DND-41 (cell line): ENCODE results near the gene MNT.

Experiments
- ATAC-seq: fragments of 200-7000 bp; cut with Tn5 transposase; 3 replicates; pipeline ENCODE4 v1.9.1; 2021; ENCODE audit warnings: low read depth; ENCODE audit not compliant: insufficient read depth
- DNase-seq: peaks from one replicate; pipeline ENCODE4 v3.0.0-alpha.2; 2020
- H2AFZ ChIP-seq: 2 replicates; pipeline ENCODE4 v1.6.0; 2012; ENCODE audit warnings: low read depth, low read length
- H3K27ac ChIP-seq: 2 replicates; pipeline ENCODE4 v1.5.1; 2012; ENCODE audit warnings: low read length, inconsistent platforms
- H3K27me3 ChIP-seq: fragments of 200-600 bp; sonication (generic); 2 replicates; pipeline ENCODE4 v1.6.0; 2012; ENCODE audit warnings: low read length, mild to moderate bottlenecking, inconsistent platforms; ENCODE audit not compliant: insufficient read depth, poor library complexity
- H3K36me3 ChIP-seq: 2 replicates; pipeline ENCODE4 v1.5.1; 2012; ENCODE audit warnings: low read length, inconsistent platforms; ENCODE audit not compliant: insufficient read depth
- H3K4me1 ChIP-seq: 2 replicates; pipeline ENCODE4 v1.5.1; 2012; ENCODE audit warnings: mild to moderate bottlenecking, low read length; ENCODE audit not compliant: insufficient read depth
- H3K4me2 ChIP-seq: 2 replicates; pipeline ENCODE4 v1.6.0; 2012; ENCODE audit warnings: mild to moderate bottlenecking, moderate library complexity, low read length, inconsistent platforms; ENCODE audit not compliant: insufficient read depth
- H3K4me3 ChIP-seq, 2 experiments: fragments of 200-600 bp in 1 of 2; shearing (Covaris generic) in 1 of 2; 2 replicates each; pipeline ENCODE4 v1.5.1; 2012 to 2016; ENCODE audit warnings: inconsistent platforms in 2 of 2, low read length in 2 of 2, mild to moderate bottlenecking in 2 of 2, low read depth in 1 of 2, moderate library complexity in 1 of 2
- H3K79me2 ChIP-seq: 2 replicates; pipeline ENCODE4 v1.6.0; 2012; ENCODE audit warnings: low read length, inconsistent platforms; ENCODE audit not compliant: insufficient read depth
- H3K9ac ChIP-seq: 2 replicates; pipeline ENCODE4 v1.6.0; 2012; ENCODE audit warnings: low read depth, mild to moderate bottlenecking, inconsistent platforms, low read length, moderate library complexity
- H3K9me3 ChIP-seq: 2 replicates; pipeline ENCODE4 v1.5.1; 2012; ENCODE audit warnings: low read length, moderate library complexity, mild to moderate bottlenecking, inconsistent platforms; ENCODE audit not compliant: insufficient read depth, severe bottlenecking
- H4K20me1 ChIP-seq: 2 replicates; pipeline ENCODE4 v1.6.0; 2012; ENCODE audit warnings: low read length; ENCODE audit not compliant: insufficient read depth
- CTCF ChIP-seq: IDR thresholded peaks from 2 replicates; pipeline ENCODE4 v1.5.1; 2012; ENCODE audit warnings: borderline replicate concordance, low read length, moderate library complexity, mild to moderate bottlenecking; ENCODE audit not compliant: poor library complexity, severe bottlenecking; ENCODE audit errors: extremely low read depth
- EZH2 ChIP-seq: IDR thresholded peaks from 3 replicates; pipeline ENCODE4 v1.6.1; 2012; ENCODE audit warnings: borderline replicate concordance, low read depth, mild to moderate bottlenecking, moderate library complexity, low read length, inconsistent platforms; ENCODE audit not compliant: severe bottlenecking

MNT gene

GRCh38 chr17:2438823-2439222, 38.0 kb upstream of the MNT start:
- no peak overlapping the region for H2AFZ ChIP-seq
- H3K4me3 ChIP-seq: no peak overlapping the region
- DNase-seq: no peak
- no peak overlapping the region for H3K4me2 ChIP-seq
- no peaks in the 10 kb centered on the region for H3K4me1 ChIP-seq
- ATAC-seq: no peak
- no peaks in the 10 kb centered on the region for H3K9me3 ChIP-seq
- no peak overlapping the region for H3K9ac ChIP-seq
- no peaks in the 10 kb centered on the region for H3K27me3 ChIP-seq
- TF ChIP-seq EZH2 (no peak), CTCF (no peak)
- H3K27ac ChIP-seq: no peak overlapping the region
- no peaks in the 10 kb centered on the region for H3K79me2 ChIP-seq
- peaks cover 59% of the 10 kb centered on the region for H3K36me3 ChIP-seq
- H4K20me1 ChIP-seq: no peaks in the 10 kb centered on the region

- ATAC-seq: no peak
- Histone ChIP-seq H4K20me1 (no peaks in the 10 kb centered on the region), H3K27me3 (no peaks in the 10 kb centered on the region), H3K36me3 (peaks cover 73% of the 10 kb centered on the region), H3K4me2 (no peak overlapping the region), H3K79me2 (peaks cover 3% of the 10 kb centered on the region; the same call in 1 of the 2 replicates), H2AFZ (no peak overlapping the region), H3K9me3 (no peaks in the 10 kb centered on the region), H3K4me1 (no peaks in the 10 kb centered on the region), H3K4me3 (no peak overlapping the region), H3K9ac (no peak overlapping the region), H3K27ac (no peak overlapping the region)
- DNase-seq: no peak
- TF ChIP-seq CTCF (no peak), EZH2 (no peak)
Measured at GRCh38 chr17:2436316-2436905, 35.6 kb upstream of the MNT start.

GRCh38 chr17:2435862-2436261, 35.0 kb upstream of the MNT start:
- no peak for ATAC-seq
- H4K20me1 ChIP-seq: no peaks in the 10 kb centered on the region
- H3K79me2 ChIP-seq: peaks cover 3% of the 10 kb centered on the region; the same call in 1 of the 2 replicates
- no peaks in the 10 kb centered on the region for H3K4me1 ChIP-seq
- H3K27me3 ChIP-seq: no peaks in the 10 kb centered on the region
- H3K9ac ChIP-seq: no peak overlapping the region
- DNase-seq: no peak
- no peaks in the 10 kb centered on the region for H3K9me3 ChIP-seq
- TF ChIP-seq CTCF: no peak
- no peak for TF ChIP-seq EZH2
- H3K4me3 ChIP-seq: no peak overlapping the region
- H2AFZ ChIP-seq: no peak overlapping the region
- no peak overlapping the region for H3K4me2 ChIP-seq
- H3K27ac ChIP-seq: no peak overlapping the region
- peaks cover 69% of the 10 kb centered on the region for H3K36me3 ChIP-seq
